HG02610 (cell line): ENCODE results near the gene CDK11A.
"Not testable (repeated sequence)": the region's sequence is repeated elsewhere in the genome, so short reads cannot be mapped to it uniquely, and the experiment has no call there.

Experiments
- ATAC-seq: cut with Tn5 transposase; IDR thresholded peaks from one replicate; pipeline ENCODE4 v1.9.1; 2021; ENCODE audit warnings: mild to moderate bottlenecking, moderate library complexity; ENCODE audit not compliant: unreplicated experiment

Gene CDK11A

GRCh38 chr1:1664941-1665814 is 59.0 kb downstream of the CDK11A start:
- ATAC-seq: no peak

GRCh38 chr1:1664318-1664717 is 59.8 kb downstream of the CDK11A start:
- not testable (repeated sequence) for ATAC-seq

GRCh38 chr1:1662830-1663560 is 61.2 kb downstream of the CDK11A start:
- ATAC-seq: not testable (repeated sequence)

- not testable (repeated sequence) for ATAC-seq
Measured at GRCh38 chr1:1662392-1662791, 61.8 kb downstream of the CDK11A start.

- peak; percentile 76 for ATAC-seq
Measured at GRCh38 chr1:1658583-1659549, 65.3 kb downstream of the CDK11A start, which contains the start of gene CDK11B. TSS of gene CDK11B (minus strand) at chr1:1659004. CDS start at chr1:1657485, 1,519 bp downstream.
